Thoracic aorta endothelial cell (primary cell): ENCODE data around the gene ZNF597. TPM values are rescaled to one million over a fixed set of nuclear protein-coding genes. Genes with fewer than 3 reads are reported as not detected.

Source experiments
- small RNA-seq: library from RNA; depleted of rRNA; stranded (forward); fragments of <200 nt; gene quantifications from one replicate; pipeline ENCODE3, GENCODE V24; 2012
- total RNA-seq: library from RNA; depleted of rRNA; stranded (reverse); fragments of >200 nt; gene quantifications from 2 replicates; pipeline ENCODE4 v1.2.3, GENCODE V29; 2012

The ZNF597 gene
- 2.7 and 3.5 TPM in 2 replicates for total RNA-seq

GRCh38 chr16:3443108-3444031 lies at the start of gene ZNF597, which contains the start of gene NAA60:
Gene ZNF597 (minus strand): TSS chr16:3443504. CDS start chr16:3443153, 351 bp downstream.
Gene NAA60 (plus strand): TSS chr16:3443680. CDS start chr16:3476228, 32,548 bp downstream.

GRCh38 chr16:3400779-3401688 lies 42.3 kb downstream of the ZNF597 start, which contains the start of the genes ZNF174 and ZSCAN32:
Gene ZNF174 (plus strand): TSS chr16:3401215. CDS start chr16:3402005, 790 bp downstream.
Gene ZSCAN32 (minus strand): TSS chr16:3401004. CDS start chr16:3397557, 3,447 bp downstream.

Small RNA genes lying within 50 kb of the gene (small RNA-seq; reads per million reads assigned to genes)
- not detected for gene MIR6126

Other genes with a start within 250 kb of the ZNF597 start
- gene ZNF200, start 208.3 kb downstream of the ZNF597 start, total RNA-seq, result 11.2 and 14.1 TPM in 2 replicates
- under 0.01 TPM in 1 of 2 replicates, not detected in the other for gene MEFV, start 186.9 kb downstream of the ZNF597 start, total RNA-seq
- gene ZNF263, start 160.0 kb downstream of the ZNF597 start, total RNA-seq, result 34.4 and 35.0 TPM in 2 replicates
- gene TIGD7, start 138.1 kb downstream of the ZNF597 start, total RNA-seq, result 3.6 and 7.0 TPM in 2 replicates
- 28.8 and 32.0 TPM in 2 replicates for gene ZNF75A, start 138.0 kb downstream of the ZNF597 start, total RNA-seq
- gene OR2C1, start 87.6 kb downstream of the ZNF597 start, total RNA-seq, result not detected in 2 replicates
- 10.4 and 12.2 TPM in 2 replicates for gene ZSCAN32, start 42.5 kb downstream of the ZNF597 start, total RNA-seq
- 10.2 TPM in 2 replicates for gene ZNF174, start 42.3 kb downstream of the ZNF597 start, total RNA-seq
- gene NAA60, start 176 bp upstream of the ZNF597 start, total RNA-seq, result 14.9 and 19.8 TPM in 2 replicates
- not detected in 2 replicates for gene C16orf90, start 52.0 kb upstream of the ZNF597 start, total RNA-seq
- 15.8 and 20.1 TPM in 2 replicates for gene CLUAP1, start 57.5 kb upstream of the ZNF597 start, total RNA-seq
- 1.9 and 2.7 TPM in 2 replicates for gene NLRC3, start 133.9 kb upstream of the ZNF597 start, total RNA-seq
- gene SLX4, start 168.1 kb upstream of the ZNF597 start, total RNA-seq, result 6.3 and 8.0 TPM in 2 replicates
- gene DNASE1, start 211.2 kb upstream of the ZNF597 start, total RNA-seq, result 6.0 and 11.1 TPM in 2 replicates